ENCODE results near the gene IMPG2. TPM values are rescaled to one million over a fixed set of nuclear protein-coding genes. Genes with fewer than 3 reads are reported as not detected.

IMPG2 gene
- total RNA-seq, 1 donor from 2014 or later, result under 0.01 TPM

GRCh38 chr3:101271728-101272127 is 48.6 kb downstream of the IMPG2 start:
- no peak for DNase-seq (ENCODE audit: low read depth)
- no peak for FAIRE-seq
- H3K27me3 ChIP-seq (ENCODE audit: control insufficient read depth, insufficient read depth, low read length), result no peaks in the 10 kb centered on the region
- no peaks in the 10 kb centered on the region for H3K36me3 ChIP-seq (ENCODE audit: control insufficient read depth, insufficient read depth, low read length)
- no peak for TF ChIP-seq CTCF (IDR thresholded peaks at IDR 0.05; ENCODE audit: insufficient read depth, low read length, severe bottlenecking)
- no peak overlapping the region for H3K4me3 ChIP-seq (ENCODE audit: low read depth, low read length)

GRCh38 chr3:101270149-101270548 is 50.2 kb downstream of the IMPG2 start:
- DNase-seq (ENCODE audit: low read depth), result no peak
- TF ChIP-seq CTCF (IDR thresholded peaks at IDR 0.05; ENCODE audit: insufficient read depth, low read length, severe bottlenecking), result no peak
- no peak for FAIRE-seq
- Histone ChIP-seq H3K36me3 (ENCODE audit: control insufficient read depth, insufficient read depth, low read length) (no peaks in the 10 kb centered on the region), H3K27me3 (ENCODE audit: control insufficient read depth, insufficient read depth, low read length) (no peaks in the 10 kb centered on the region), H3K4me3 (ENCODE audit: low read depth, low read length) (no peak overlapping the region)

- H3K27me3 ChIP-seq (ENCODE audit: control insufficient read depth, insufficient read depth, low read length), result no peaks in the 10 kb centered on the region
- DNase-seq (ENCODE audit: low read depth), result no peak
- no peak for TF ChIP-seq CTCF (IDR thresholded peaks at IDR 0.05; ENCODE audit: insufficient read depth, low read length, severe bottlenecking)
- no peak for FAIRE-seq
- no peak overlapping the region for H3K4me3 ChIP-seq (ENCODE audit: low read depth, low read length)
- H3K36me3 ChIP-seq (ENCODE audit: control insufficient read depth, insufficient read depth, low read length), result no peaks in the 10 kb centered on the region
Observed at GRCh38 chr3:101268971-101269671, 51.3 kb downstream of the IMPG2 start.

- no peak for TF ChIP-seq CTCF (IDR thresholded peaks at IDR 0.05; ENCODE audit: insufficient read depth, low read length, severe bottlenecking)
- FAIRE-seq (no peak), DNase-seq (ENCODE audit: low read depth) (no peak)
- H3K36me3 ChIP-seq (ENCODE audit: control insufficient read depth, insufficient read depth, low read length), result no peaks in the 10 kb centered on the region
- H3K27me3 ChIP-seq (ENCODE audit: control insufficient read depth, insufficient read depth, low read length), result no peaks in the 10 kb centered on the region
- H3K4me3 ChIP-seq (ENCODE audit: low read depth, low read length), result no peak overlapping the region
Observed at GRCh38 chr3:101268141-101268540, 52.2 kb downstream of the IMPG2 start.

- Histone ChIP-seq H3K27me3 (ENCODE audit: control insufficient read depth, insufficient read depth, low read length) (no peaks in the 10 kb centered on the region), H3K4me3 (ENCODE audit: low read depth, low read length) (no peak overlapping the region), H3K36me3 (ENCODE audit: control insufficient read depth, insufficient read depth, low read length) (no peaks in the 10 kb centered on the region)
- DNase-seq (ENCODE audit: low read depth) (no peak), FAIRE-seq (no peak)
- no peak for TF ChIP-seq CTCF (IDR thresholded peaks at IDR 0.05; ENCODE audit: insufficient read depth, low read length, severe bottlenecking)
Observed at GRCh38 chr3:101266566-101266965, 53.8 kb downstream of the IMPG2 start.

- H3K36me3 ChIP-seq (ENCODE audit: control insufficient read depth, insufficient read depth, low read length), result no peaks in the 10 kb centered on the region
- DNase-seq (ENCODE audit: low read depth) (no peak), FAIRE-seq (no peak)
- no peaks in the 10 kb centered on the region for H3K27me3 ChIP-seq (ENCODE audit: control insufficient read depth, insufficient read depth, low read length)
- no peak for TF ChIP-seq CTCF (IDR thresholded peaks at IDR 0.05; ENCODE audit: insufficient read depth, low read length, severe bottlenecking)
- no peak overlapping the region for H3K4me3 ChIP-seq (ENCODE audit: low read depth, low read length)
Observed at GRCh38 chr3:101266071-101266470, 54.3 kb downstream of the IMPG2 start.
